ENCODE measurements around the gene SAPCD2. TPM values are rescaled to one million over a fixed set of nuclear protein-coding genes. Genes with fewer than 3 reads are reported as not detected.

The SAPCD2 gene
- total RNA-seq, 1 donor from 2014 or later = 5.8 TPM

GRCh38 chr9:137017791-137018497 is 52.4 kb downstream of the SAPCD2 start:
- no peak for DNase-seq

- DNase-seq = no peak
Observed at GRCh38 chr9:137017071-137017470, 53.3 kb downstream of the SAPCD2 start.

- no peak for DNase-seq
Observed at GRCh38 chr9:137016436-137016835, 53.9 kb downstream of the SAPCD2 start.

GRCh38 chr9:137015976-137016375 is 54.4 kb downstream of the SAPCD2 start:
- no peak for DNase-seq

- DNase-seq = no peak
Observed at GRCh38 chr9:137015540-137015930, 54.8 kb downstream of the SAPCD2 start.

- no peak for DNase-seq
Observed at GRCh38 chr9:137014776-137015539, 55.4 kb downstream of the SAPCD2 start.

- no peak for DNase-seq
Observed at GRCh38 chr9:137014166-137014565, 56.2 kb downstream of the SAPCD2 start.

- no peak for DNase-seq
Observed at GRCh38 chr9:137013571-137013940, 56.8 kb downstream of the SAPCD2 start.

GRCh38 chr9:137012694-137013570 is 57.4 kb downstream of the SAPCD2 start:
- DNase-seq = no peak

Small RNA genes within 50 kb of the gene (small RNA-seq; reads per million reads assigned to genes)
- 0.12 reads per million for gene RF00153 (ENCODE audit: low replicate concordance)

Other genes starting within 250 kb of the SAPCD2 start
- 0.79 TPM for gene AJM1, start 228.1 kb downstream of the SAPCD2 start, total RNA-seq
- 70.4 TPM for gene PHPT1, start 221.1 kb downstream of the SAPCD2 start, total RNA-seq
- 2.5 TPM for gene MAMDC4, start 218.2 kb downstream of the SAPCD2 start, total RNA-seq
- 165 TPM for gene EDF1, start 204.2 kb downstream of the SAPCD2 start, total RNA-seq
- gene TRAF2, start 184.0 kb downstream of the SAPCD2 start, total RNA-seq = 7.8 TPM
- 38.8 TPM for gene FBXW5, start 125.8 kb downstream of the SAPCD2 start, total RNA-seq
- gene C8G, start 125.3 kb downstream of the SAPCD2 start, total RNA-seq = not detected
- not detected for gene LCN12, start 118.3 kb downstream of the SAPCD2 start, total RNA-seq
- 15.3 TPM for gene PTGDS, start 93.1 kb downstream of the SAPCD2 start, total RNA-seq
- 0.20 TPM for gene LCNL1, start 87.6 kb downstream of the SAPCD2 start, total RNA-seq
- gene PAXX, start 78.1 kb downstream of the SAPCD2 start, total RNA-seq = 13.0 TPM
- 12.7 TPM for gene CLIC3, start 74.0 kb downstream of the SAPCD2 start, total RNA-seq
- gene ABCA2, start 42.3 kb downstream of the SAPCD2 start, total RNA-seq = 13.6 TPM
- gene FUT7, start 38.5 kb downstream of the SAPCD2 start, total RNA-seq = 0.39 TPM
- gene NPDC1, start 24.4 kb downstream of the SAPCD2 start, total RNA-seq = 15.4 TPM
- 8.0 TPM for gene ENTPD2, start 16.5 kb downstream of the SAPCD2 start, total RNA-seq
- gene UAP1L1, start 7.0 kb upstream of the SAPCD2 start, total RNA-seq = 5.4 TPM
- 39.5 TPM for gene MAN1B1, start 16.4 kb upstream of the SAPCD2 start, total RNA-seq
- gene DPP7, start 44.2 kb upstream of the SAPCD2 start, total RNA-seq = 32.4 TPM
- gene GRIN1, start 68.6 kb upstream of the SAPCD2 start, total RNA-seq = 0.89 TPM
- not detected for gene LRRC26, start 99.5 kb upstream of the SAPCD2 start, total RNA-seq
- not detected for gene TMEM210, start 101.5 kb upstream of the SAPCD2 start, total RNA-seq
- gene ANAPC2, start 118.0 kb upstream of the SAPCD2 start, total RNA-seq = 22.0 TPM
- gene SSNA1, start 118.1 kb upstream of the SAPCD2 start, total RNA-seq = 24.1 TPM
- 3.4 TPM for gene TPRN, start 130.2 kb upstream of the SAPCD2 start, total RNA-seq
- gene TMEM203, start 135.1 kb upstream of the SAPCD2 start, total RNA-seq = 19.5 TPM
- 3.0 TPM for gene NDOR1, start 135.1 kb upstream of the SAPCD2 start, total RNA-seq
- gene RNF208, start 151.7 kb upstream of the SAPCD2 start, total RNA-seq = 0.20 TPM
- gene CYSRT1, start 154.6 kb upstream of the SAPCD2 start, total RNA-seq = 1.4 TPM
- not detected for gene RNF224, start 156.9 kb upstream of the SAPCD2 start, total RNA-seq
- gene SLC34A3, start 160.3 kb upstream of the SAPCD2 start, total RNA-seq = not detected
- 97.1 TPM for gene TUBB4B, start 170.7 kb upstream of the SAPCD2 start, total RNA-seq
- not detected for gene STPG3, start 180.7 kb upstream of the SAPCD2 start, total RNA-seq
- 21.3 TPM for gene NELFB, start 184.8 kb upstream of the SAPCD2 start, total RNA-seq
- gene TOR4A, start 207.2 kb upstream of the SAPCD2 start, total RNA-seq = 1.7 TPM
- gene NRARP, start 231.7 kb upstream of the SAPCD2 start, total RNA-seq = 9.9 TPM

All from skin of body (tissue), 3 donors.